PC-9 (cell line): ENCODE data around the gene HTATSF1.

ENCODE experiments used
- EZH2 ChIP-seq: fragments of 200-600 bp; sonication (generic); IDR thresholded peaks from 2 replicates; pipeline ENCODE4 v1.8.0; 2017; ENCODE audit warnings: antibody characterized with exemption, low read depth
- TF ChIP-seq, protein P1 (sequence below): fragments of 200-600 bp; sonication (generic); conservative IDR thresholded peaks from 2 replicates; pipeline ENCODE4 v1.6.1; 2017; ENCODE audit warnings: mixed run types, antibody characterized with exemption, mild to moderate bottlenecking, moderate library complexity

DNA sequence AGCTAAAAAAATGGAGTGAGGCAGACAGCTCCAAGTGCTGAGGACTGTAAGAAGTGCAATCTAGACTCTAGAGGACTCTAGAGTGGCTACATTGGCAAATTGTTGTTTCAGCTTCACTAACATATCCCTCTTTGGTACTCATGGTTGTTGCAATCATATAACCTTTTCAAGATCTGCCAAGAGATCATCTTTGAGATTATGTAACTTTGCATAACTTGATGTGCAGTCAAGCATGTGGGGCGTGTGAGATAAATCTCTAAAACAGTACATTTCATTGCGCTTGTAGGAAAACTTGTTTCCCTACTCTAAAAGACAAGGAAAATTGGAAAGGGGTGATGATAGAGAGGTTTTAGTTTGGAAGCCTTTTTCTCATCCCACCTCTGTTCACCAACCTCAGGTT lies 20.9 kb upstream of the HTATSF1 start:
- no peak for TF ChIP-seq EZH2
- TF ChIP-seq, protein P1, sequence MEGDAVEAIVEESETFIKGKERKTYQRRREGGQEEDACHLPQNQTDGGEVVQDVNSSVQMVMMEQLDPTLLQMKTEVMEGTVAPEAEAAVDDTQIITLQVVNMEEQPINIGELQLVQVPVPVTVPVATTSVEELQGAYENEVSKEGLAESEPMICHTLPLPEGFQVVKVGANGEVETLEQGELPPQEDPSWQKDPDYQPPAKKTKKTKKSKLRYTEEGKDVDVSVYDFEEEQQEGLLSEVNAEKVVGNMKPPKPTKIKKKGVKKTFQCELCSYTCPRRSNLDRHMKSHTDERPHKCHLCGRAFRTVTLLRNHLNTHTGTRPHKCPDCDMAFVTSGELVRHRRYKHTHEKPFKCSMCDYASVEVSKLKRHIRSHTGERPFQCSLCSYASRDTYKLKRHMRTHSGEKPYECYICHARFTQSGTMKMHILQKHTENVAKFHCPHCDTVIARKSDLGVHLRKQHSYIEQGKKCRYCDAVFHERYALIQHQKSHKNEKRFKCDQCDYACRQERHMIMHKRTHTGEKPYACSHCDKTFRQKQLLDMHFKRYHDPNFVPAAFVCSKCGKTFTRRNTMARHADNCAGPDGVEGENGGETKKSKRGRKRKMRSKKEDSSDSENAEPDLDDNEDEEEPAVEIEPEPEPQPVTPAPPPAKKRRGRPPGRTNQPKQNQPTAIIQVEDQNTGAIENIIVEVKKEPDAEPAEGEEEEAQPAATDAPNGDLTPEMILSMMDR, result no peak
